ENCODE data around the gene AK9.

DNA sequence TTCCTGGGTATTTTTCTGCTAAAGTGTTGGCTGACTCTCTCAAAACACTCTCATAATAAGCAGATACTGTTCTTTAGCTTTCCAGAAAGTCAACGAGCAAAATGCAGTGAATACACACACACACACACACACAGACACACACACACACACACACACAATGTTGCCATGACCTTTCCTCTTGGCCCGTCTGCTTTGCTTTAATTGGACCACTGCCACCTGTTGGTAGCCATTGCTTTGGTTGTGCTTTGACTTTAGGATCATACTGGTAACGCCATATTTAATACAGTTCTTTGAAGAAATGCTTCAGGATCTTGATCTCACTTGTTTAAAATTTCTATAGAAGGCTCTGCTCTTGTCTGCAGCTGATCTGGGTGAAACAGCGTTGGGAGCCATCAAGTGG lies 4.5 kb upstream of the AK9 start:
- TF ChIP-seq, protein P1, sequence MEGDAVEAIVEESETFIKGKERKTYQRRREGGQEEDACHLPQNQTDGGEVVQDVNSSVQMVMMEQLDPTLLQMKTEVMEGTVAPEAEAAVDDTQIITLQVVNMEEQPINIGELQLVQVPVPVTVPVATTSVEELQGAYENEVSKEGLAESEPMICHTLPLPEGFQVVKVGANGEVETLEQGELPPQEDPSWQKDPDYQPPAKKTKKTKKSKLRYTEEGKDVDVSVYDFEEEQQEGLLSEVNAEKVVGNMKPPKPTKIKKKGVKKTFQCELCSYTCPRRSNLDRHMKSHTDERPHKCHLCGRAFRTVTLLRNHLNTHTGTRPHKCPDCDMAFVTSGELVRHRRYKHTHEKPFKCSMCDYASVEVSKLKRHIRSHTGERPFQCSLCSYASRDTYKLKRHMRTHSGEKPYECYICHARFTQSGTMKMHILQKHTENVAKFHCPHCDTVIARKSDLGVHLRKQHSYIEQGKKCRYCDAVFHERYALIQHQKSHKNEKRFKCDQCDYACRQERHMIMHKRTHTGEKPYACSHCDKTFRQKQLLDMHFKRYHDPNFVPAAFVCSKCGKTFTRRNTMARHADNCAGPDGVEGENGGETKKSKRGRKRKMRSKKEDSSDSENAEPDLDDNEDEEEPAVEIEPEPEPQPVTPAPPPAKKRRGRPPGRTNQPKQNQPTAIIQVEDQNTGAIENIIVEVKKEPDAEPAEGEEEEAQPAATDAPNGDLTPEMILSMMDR (IDR thresholded peaks at IDR 0.05): no peak
- TF ChIP-seq POLR2A (IDR thresholded peaks at IDR 0.05): no peak
